Stimulated activated CD4-positive, alpha-beta T cell treated with anti-CD3 and anti-CD28 coated beads, TNF-alpha, amount 100 ng/mL, for 24 hours (primary cell): ENCODE measurements around the gene SRRM1.
"Not testable (repeated sequence)": the region's sequence is repeated elsewhere in the genome, so short reads cannot be mapped to it uniquely, and the experiment has no call there.

Experiments
- DNase-seq, 3 experiments: peaks; one replicate each; pipeline ENCODE4 v3.0.0-alpha.2; 2020; ENCODE audit warnings: low read depth in 3 of 3

SRRM1 gene

DNA sequence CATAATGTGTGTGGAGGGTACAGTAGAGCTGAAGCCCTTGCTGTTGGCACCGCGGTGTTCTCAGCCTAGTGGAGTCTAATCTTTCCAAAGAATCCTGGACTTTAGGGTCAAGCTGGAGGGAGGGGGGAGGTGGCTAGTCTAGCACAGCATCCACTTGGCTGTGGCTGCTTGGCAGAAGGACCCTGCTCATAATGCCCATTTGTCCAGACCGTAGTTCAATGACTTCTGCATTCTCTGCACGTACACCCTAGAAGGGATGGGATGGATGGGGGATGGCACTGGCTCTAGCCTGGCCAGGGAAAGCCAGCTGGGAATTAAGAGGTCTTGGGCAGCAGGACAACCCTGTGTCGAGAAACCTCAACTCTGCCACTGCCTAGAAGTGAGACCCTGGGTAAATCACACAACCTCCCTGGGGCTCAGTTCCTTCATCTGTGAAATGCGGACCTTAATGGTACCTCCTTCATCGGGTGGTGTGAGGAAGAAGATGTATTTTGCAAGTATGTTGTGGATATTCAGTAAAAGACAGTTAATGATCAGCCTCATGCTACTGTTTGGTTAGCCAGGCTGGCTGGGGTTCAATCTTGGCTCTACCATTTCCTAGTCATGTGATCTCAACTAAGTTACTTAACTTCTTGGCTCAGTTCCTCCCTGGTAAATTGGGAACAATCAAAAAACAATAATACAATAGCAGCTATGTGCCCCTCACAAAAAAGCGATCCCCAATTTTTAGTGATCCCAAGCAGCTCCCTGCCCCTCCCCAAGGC is 75.0 kb downstream of the SRRM1 start:
- DNase-seq, result no peak

DNA sequence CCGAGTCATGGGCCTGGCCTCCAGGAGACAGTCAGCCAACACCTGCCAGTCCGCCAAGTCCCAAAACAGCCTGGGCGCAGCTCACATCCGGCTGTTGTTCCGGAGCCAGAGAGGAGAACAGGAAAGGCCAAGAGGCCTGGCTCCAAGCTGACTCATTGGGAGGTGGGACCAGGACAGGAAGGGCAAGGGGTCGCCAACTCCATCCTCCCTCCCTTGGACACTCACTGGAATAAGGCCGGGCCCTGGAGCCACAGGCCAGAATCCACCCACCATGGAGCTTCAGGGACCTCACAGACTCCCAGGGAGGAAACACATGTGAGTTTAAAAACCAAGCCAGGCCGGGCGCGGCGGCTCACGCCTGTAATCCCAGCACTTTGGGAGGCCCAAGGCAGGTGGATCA is 77.0 kb downstream of the SRRM1 start:
- no peak for DNase-seq

DNA sequence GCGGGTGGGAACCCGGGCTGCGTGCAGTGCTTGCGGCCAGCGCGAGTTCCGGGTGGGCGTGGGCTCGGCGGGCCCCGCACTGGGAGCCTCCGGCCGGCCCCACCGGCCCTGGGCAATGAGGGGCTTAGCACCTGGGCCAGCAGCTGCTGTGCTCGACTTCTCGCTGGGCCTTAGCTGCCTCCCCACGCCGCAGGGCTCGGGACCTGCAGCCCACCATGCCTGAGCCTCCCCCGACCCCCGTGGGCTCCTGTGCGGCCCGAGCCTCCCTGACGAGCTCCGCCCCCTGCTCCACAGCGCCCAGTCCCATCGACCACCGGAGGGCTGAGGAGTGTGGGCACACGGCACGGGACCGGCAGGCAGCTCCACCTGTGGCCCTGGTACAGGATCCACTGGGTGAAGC is 78.4 kb downstream of the SRRM1 start:
- no peak for DNase-seq

DNA sequence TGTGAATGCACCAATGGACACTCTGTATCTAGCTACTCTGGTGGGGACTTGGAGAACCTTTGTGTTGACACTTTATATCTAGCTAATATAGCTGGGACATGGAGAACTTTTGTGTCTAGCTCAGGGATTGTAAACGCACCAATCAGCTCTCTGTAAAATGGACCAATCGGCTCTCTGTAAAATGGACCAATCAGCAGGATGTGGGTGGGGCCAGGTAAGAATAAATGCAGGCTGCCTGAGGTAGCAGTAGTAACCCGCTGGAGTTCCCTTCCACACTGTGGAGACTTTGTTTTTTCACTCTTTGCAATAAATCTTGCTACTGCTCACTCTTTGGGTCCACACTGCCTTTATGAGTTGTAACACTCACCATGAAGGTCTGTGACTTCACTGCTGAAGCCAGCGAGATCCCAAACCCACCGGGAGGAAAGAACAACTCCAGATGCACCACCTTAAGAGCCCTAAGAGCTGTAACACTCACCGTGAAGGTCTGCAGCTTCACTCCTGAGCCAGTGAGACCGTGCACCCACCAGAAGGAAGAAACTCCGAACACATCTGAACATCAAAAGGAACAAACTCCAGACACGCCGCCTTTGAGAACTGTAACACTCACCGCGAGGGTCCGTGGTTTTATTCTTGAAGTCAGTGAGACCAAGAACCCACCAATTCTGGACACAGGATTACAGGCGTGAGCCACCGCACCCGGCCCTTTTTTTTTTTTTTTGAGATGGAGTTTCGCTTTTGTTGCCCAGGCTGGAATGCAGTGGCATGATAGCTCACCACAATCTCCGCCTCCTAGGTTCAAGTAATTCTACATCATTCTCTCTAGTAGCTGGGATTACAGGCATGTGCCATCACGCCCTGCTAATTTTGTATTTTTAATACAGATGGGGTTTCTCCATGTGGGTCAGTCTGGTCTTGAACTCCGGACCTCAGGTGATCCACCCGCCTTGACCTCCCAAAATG is 79.3 kb downstream of the SRRM1 start:
- DNase-seq, result not testable (repeated sequence)
